CD4-positive, alpha-beta T cell treated with Interleukin-6 at 100 ng/mL for 8 hours (primary cell): ENCODE results near the gene SHROOM2.
"Not testable (repeated sequence)": the region's sequence is repeated elsewhere in the genome, so short reads cannot be mapped to it uniquely, and the experiment has no call there.

Source experiments
- DNase-seq: peaks from one replicate; pipeline ENCODE4 v3.0.0-alpha.2; 2020; ENCODE audit warnings: mixed read lengths, low spot score

The SHROOM2 gene

GRCh38 chrX:9785944-9786797 is at the start of gene SHROOM2:
TSS of gene SHROOM2 (plus strand) at chrX:9786429. CDS start at chrX:9786546, 117 bp downstream.
- no peak for DNase-seq

GRCh38 chrX:9737363-9737762 is 48.9 kb upstream of the SHROOM2 start:
- DNase-seq: no peak

- no peak for DNase-seq
Measured at GRCh38 chrX:9738151-9738550, 48.1 kb upstream of the SHROOM2 start.

GRCh38 chrX:9739130-9739529 is 47.1 kb upstream of the SHROOM2 start:
- no peak for DNase-seq

GRCh38 chrX:9745417-9746115 is 40.7 kb upstream of the SHROOM2 start:
- DNase-seq: no peak

- DNase-seq: no peak
Measured at GRCh38 chrX:9746148-9746888, 39.9 kb upstream of the SHROOM2 start.

- DNase-seq: no peak
Measured at GRCh38 chrX:9747644-9748043, 38.6 kb upstream of the SHROOM2 start.

GRCh38 chrX:9749146-9749692 is 37.0 kb upstream of the SHROOM2 start:
- no peak for DNase-seq

- DNase-seq: no peak
Measured at GRCh38 chrX:9757366-9757765, 28.9 kb upstream of the SHROOM2 start.

- DNase-seq: no peak
Measured at GRCh38 chrX:9758021-9758638, 28.1 kb upstream of the SHROOM2 start.

GRCh38 chrX:9759337-9759736 is 26.9 kb upstream of the SHROOM2 start:
- no peak for DNase-seq

GRCh38 chrX:9765072-9765736 is 21.0 kb upstream of the SHROOM2 start:
- no peak for DNase-seq

- no peak for DNase-seq
Measured at GRCh38 chrX:9765737-9766097, 20.5 kb upstream of the SHROOM2 start, which contains the start of gene GPR143. TSS of gene GPR143 (minus strand) at chrX:9765847. CDS start at chrX:9765817, 30 bp downstream.

GRCh38 chrX:9767375-9767774 is 18.9 kb upstream of the SHROOM2 start:
- DNase-seq: no peak

- not testable (repeated sequence) for DNase-seq
Measured at GRCh38 chrX:9768321-9768839, 17.8 kb upstream of the SHROOM2 start.

GRCh38 chrX:9770319-9770718 is 15.9 kb upstream of the SHROOM2 start:
- DNase-seq: no peak

GRCh38 chrX:9772943-9773342 is 13.3 kb upstream of the SHROOM2 start:
- no peak for DNase-seq

GRCh38 chrX:9775930-9776329 is 10.3 kb upstream of the SHROOM2 start:
- DNase-seq: no peak

- DNase-seq: no peak
Measured at GRCh38 chrX:9781941-9782340, 4.3 kb upstream of the SHROOM2 start.

- no peak for DNase-seq
Measured at GRCh38 chrX:9784332-9784731, 1.9 kb upstream of the SHROOM2 start.
